IPS-NIHi11 (cell line): Measurements from ENCODE around the gene RAD21L1.

ENCODE experiments used
- DNase-seq: peaks from one replicate; pipeline ENCODE4 v3.0.0; 2012; ENCODE audit warnings: mixed read lengths, low spot score

RAD21L1 gene

DNA sequence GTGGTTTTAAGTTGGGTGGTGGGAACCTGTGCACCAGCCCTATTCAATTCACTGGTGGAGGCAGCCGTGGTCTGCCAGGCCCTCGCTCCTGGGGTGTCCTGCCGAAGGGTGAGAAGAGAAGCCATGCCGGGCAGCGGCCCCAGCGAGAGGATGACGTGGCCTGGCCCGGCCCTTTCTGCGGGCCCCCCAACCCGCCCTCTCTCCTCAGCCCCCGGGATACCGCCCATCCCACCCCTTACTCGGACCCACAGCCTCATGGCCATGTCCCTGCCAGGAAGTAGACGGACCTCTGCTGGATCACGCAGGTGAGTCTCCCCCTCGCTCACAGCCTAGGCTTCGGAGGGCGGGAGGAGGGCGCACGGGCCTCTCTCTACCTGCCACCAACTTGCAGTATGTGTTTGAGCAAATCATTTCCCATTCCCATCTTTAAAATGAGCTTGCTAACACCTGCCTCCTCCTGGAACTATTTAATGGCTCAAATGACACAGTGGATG lies 70.3 kb downstream of the RAD21L1 start:
- DNase-seq: no peak

DNA sequence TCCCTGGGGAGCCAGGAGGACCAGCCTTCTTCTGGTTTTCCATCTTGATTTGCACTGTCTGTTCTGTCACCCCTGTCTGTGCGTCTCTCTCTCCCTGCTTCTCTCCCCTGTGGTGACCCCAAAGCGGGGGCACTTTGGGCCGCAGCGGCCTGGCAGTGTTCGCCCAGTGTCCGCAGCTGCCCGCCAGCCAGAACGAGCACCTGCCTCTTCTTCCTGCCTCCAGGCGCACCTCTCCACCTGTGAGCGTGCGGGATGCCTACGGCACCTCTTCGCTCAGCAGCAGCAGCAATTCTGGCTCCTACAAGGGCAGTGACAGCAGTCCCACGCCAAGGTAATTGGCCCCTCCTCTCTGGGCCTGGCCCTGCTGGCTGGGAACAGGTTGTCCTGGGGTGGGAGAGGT lies 71.1 kb downstream of the RAD21L1 start:
- no peak for DNase-seq

DNA sequence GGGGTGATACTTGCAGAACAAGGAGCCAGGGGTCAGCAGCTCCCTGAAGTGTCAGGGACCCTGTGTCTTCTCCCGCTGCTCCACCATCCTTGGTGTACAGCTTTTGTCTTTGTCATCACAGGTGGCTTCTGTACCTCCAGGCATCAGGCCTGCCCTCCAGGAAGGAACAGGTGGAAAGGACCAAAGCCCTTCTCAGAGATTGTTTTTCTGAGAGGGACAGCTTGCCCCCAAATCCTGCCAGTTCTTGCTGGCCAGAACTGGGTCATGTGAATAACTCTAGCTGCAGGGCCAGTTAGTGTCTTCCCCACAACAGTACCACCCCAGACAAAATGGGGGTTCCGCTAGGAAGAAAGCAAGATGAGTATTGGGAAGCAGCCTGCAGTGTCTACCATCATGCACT lies 71.6 kb downstream of the RAD21L1 start:
- no peak for DNase-seq

DNA sequence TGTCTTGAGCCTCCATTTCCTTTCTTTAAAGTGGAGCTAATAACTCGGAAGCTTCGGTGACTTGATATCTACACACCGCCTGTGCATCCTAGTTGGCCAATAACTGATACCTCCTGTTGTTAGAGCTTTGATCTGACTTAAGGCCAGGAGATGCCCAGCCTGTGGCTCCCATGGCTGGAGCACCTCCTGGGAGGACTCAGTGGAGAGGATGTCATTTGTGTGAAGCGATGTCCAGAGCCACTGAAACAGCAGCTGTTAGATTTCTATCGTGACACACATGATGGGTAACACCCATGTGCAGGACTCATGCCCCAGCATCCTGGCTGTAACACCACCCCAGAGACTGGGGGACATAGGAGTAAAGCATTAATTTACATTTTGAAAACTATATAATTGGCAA lies 72.3 kb downstream of the RAD21L1 start:
- no peak for DNase-seq

DNA sequence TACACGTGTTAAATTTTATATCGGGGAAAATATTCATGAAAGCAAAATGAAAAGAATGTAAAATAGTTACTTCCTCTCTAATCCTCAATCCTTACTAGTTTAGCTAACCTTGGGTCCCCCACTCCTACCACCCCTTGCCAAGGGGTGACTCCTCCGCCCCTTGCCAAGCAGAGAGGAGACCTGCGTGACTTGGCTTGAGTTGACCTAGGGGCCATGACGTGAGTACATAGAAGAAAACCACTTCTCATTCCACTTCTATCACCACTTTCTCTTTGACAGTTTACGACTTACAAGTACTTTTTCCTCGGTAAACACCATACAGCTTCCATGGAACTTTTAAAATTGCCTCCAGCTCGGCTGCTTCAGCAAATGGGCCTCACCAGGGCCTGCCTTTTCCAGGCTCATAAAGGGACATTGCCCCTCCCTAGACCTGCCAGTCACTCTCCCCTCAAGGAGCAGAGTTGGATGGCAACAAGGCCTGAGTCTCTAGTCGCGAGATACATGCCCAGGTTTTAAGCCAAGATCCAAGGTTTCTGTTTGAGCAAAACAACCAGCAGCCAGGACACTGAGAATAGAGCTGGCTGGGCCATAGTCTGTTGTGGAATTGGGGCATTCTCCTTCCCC lies 73.2 kb downstream of the RAD21L1 start:
- DNase-seq: no peak

DNA sequence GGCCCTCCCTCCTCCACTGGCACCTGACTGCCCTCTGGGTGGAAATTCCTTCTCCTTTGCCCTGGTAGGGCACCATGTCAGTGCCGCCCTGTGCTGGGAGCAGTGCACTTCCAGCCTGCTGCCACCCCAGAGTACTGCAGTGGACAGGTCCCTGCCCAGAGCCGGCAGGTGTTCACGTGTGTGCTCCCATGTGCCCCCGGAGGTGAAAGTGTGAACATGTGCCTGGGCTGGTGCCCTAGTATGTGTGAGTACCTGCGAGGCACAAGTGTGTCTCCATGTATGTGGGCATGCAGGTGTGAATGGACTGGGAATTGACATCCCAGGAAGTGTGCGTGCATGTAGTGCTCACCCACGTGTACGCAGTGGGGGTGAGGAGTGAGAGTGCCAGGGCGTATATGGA lies 73.7 kb downstream of the RAD21L1 start:
- DNase-seq: peak; percentile 86

DNA sequence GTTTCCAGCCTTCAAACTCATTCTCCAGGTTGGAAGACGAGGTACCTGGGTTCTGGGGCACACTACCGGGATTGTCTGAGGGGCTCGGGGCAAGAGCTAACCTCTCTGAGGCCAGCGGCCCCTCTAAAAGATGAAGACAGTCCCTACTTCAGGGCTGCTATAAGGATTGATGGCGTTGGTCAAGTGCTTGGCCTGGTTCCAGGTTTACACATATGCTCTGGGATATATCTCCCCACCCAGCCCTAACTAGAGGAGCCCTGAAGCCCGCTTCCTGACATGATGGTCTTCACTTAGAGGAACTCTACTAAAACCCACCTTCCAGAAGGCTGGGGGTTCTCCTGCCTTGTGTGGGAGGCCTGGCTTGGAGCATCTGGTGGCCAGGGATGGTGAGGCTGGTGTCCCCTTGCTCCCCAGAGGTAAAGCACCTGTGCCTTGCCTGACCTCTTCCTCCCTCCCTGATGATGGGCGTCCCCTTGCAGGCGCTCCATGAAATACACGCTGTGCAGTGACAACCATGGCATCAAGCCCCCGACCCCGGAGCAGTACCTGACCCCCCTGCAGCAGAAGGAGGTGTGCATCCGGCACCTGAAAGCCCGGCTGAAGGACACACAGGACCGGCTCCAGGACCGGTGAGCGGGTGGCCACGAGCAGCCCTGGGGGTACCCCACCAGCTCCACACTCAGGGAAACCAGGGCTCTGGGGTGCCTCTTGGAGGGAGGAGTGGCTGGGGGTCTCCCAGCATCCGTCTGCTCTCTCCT lies 74.4 kb downstream of the RAD21L1 start:
- no peak for DNase-seq

DNA sequence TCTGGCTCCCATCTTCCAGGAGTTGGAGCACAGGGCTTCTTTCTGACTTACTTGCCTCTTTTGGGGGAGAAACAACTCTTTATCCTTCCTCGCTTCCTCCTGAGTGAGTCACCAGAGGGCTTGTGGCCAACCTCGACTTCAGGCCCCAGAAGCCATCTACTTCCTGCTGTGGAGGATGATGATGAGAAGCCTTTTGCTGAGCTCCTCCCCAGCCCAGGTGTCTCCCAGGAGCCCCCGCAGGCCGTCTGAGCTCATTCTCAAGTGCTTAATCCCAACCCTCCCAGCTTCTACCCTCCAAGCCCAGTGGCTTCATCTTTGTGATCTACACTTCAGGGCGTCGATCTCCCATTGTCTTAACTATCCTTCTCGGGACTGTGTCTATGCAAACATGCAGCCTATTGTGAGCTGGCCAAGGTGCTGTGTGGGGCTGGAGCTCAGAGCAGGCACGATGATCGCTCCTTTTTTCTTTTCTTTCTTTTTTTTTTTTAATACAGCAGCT lies 75.2 kb downstream of the RAD21L1 start:
- DNase-seq: peak; percentile 69

DNA sequence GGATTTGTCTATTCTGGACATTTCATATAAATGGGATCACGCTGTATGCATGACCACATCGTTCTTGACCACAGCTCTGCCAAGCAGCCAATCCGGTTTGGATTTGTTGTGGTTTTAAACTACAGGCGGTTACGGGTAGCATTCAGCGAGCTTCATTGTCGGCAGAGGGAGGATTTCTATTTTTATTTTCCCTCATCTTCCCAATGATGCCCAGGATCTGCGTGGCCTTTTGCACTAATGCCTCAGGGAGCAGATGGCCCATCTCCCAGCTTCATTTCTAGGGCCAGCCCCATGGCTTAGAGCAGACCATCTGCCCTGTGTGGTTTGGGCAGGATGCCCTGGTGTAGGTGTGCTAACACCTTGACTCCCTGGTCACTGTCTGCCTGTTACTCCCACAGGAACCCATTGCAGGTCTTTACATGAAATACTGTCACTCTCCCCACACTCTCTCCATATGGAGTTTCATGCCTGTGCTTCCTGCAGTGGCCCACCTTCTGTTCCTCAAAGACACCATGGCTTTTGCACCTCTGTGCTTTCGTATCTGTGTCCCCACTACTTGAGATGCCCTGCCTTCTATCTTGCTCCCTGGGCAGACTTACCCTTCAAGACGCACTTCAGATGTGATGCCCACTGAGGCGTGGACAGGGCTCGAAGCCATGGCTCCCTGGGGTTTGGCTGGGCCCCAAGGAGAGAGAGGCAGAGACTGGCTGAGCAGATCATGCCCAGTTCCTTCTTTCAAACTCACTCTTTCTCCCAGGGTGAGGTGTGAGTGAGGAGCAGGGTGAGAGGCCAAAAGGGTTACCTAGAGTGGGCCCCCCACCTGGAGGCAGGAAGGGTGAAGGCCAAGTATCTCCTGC lies 77.1 kb downstream of the RAD21L1 start:
- DNase-seq: no peak

DNA sequence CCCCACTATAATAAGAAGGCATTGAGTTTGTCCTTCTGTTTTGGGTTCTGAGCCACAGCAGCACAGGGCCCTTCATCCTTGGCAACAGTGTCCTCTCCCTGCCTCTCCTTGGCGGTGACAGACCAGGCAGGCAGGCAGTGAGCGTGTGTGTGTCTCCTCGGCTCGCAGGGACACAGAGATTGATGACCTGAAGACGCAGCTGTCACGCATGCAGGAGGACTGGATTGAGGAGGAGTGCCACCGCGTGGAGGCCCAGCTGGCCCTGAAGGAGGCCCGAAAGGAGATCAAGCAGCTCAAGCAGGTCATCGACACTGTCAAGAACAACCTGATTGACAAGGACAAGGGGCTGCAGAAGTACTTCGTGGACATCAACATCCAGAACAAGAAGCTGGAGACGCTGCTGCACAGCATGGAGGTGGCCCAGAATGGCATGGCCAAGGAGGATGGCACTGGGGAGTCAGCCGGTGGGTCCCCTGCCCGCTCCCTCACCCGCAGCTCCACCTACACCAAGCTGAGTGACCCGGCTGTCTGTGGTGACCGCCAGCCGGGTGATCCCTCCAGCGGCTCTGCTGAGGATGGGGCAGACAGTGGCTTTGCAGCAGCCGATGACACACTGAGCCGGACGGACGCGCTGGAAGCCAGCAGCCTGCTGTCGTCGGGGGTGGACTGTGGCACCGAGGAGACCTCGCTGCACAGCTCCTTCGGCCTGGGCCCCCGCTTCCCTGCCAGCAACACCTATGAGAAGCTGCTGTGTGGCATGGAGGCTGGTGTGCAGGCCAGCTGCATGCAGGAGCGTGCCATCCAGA lies 79.1 kb downstream of the RAD21L1 start:
- no peak for DNase-seq
